Panc1 (cell line): ENCODE measurements around the gene POLDIP3. TPM values are rescaled to one million over a fixed set of nuclear protein-coding genes. Genes with fewer than 3 reads are reported as not detected.

Experiments
- ATAC-seq: fragments of 200-7000 bp; cut with Tn5 transposase; 2 replicates; pipeline ENCODE4 v1.9.1; 2020; ENCODE audit warnings: mild to moderate bottlenecking, moderate library complexity
- BruUV-seq: library from RNA; stranded (reverse); fragments of 400-500 nt; replicated peaks from 2 replicates; lab custom pipeline; 2021; lab: Mats Ljungman, UMichigan
- CTCF ChIA-PET: fragments of 300-600 bp; sonication (Branson Sonifier 250); formaldehyde crosslinking; loops from one replicate; lab custom pipeline; 2022; ENCODE audit warnings: antibody characterized with exemption; lab: Charles Lee
- POLR2A ChIA-PET: fragments of 300-600 bp; sonication (Branson Sonifier 250); formaldehyde crosslinking; loops from one replicate; lab custom pipeline; 2022; ENCODE audit warnings: antibody characterized with exemption; lab: Charles Lee
- DNase-seq: peaks from one replicate; pipeline ENCODE4 v3.0.0-alpha.2; 2010; ENCODE audit warnings: low read depth, low spot score
- H3K27ac ChIP-seq: 2 replicates; pipeline ENCODE4 v1.5.1; 2011; ENCODE audit warnings: mild to moderate bottlenecking, low read length, inconsistent platforms
- H3K27me3 ChIP-seq: fragments of 200-500 bp; sonication (Bioruptor generic); 2 replicates; pipeline ENCODE4 v1.6.0; 2014; ENCODE audit warnings: low read length, inconsistent platforms; ENCODE audit not compliant: control insufficient read depth, insufficient read depth
- H3K36me3 ChIP-seq: fragments of 200-500 bp; sonication (Bioruptor generic); 2 replicates; pipeline ENCODE4 v1.5.1; 2014; ENCODE audit warnings: inconsistent platforms, mild to moderate bottlenecking, low read length, moderate library complexity; ENCODE audit not compliant: control insufficient read depth, insufficient read depth
- H3K4me1 ChIP-seq: 2 replicates; pipeline ENCODE4 v1.5.1; 2011; ENCODE audit warnings: inconsistent platforms, mild to moderate bottlenecking, low read length, moderate library complexity; ENCODE audit not compliant: control insufficient read depth, insufficient read depth
- H3K4me3 ChIP-seq, 2 experiments: 2 replicates each; pipeline ENCODE4 v1.5.1; 2011 to 2012; ENCODE audit warnings: low read depth in 2 of 2, low read length in 2 of 2, mild to moderate bottlenecking in 2 of 2, inconsistent platforms in 1 of 2, moderate library complexity in 1 of 2
- H3K9me3 ChIP-seq: fragments of 200-500 bp; sonication (Bioruptor generic); 2 replicates; pipeline ENCODE4 v1.5.1; 2014; ENCODE audit warnings: low read depth, mild to moderate bottlenecking, inconsistent platforms, low read length, moderate library complexity; ENCODE audit not compliant: control insufficient read depth, insufficient read depth
- POLR2AphosphoS5 ChIP-seq: IDR thresholded peaks from 2 replicates; pipeline ENCODE4 v1.6.1; 2012; ENCODE audit warnings: mild to moderate bottlenecking, low read depth, low read length, moderate library complexity
- REST ChIP-seq, 2 experiments: IDR thresholded peaks; 2 replicates each; pipeline ENCODE4 v1.6.1; 2011 to 2012; ENCODE audit warnings: low read depth in 2 of 2, control low read depth in 1 of 2, low read length in 1 of 2, mild to moderate bottlenecking in 1 of 2, moderate library complexity in 1 of 2; ENCODE audit not compliant: insufficient read depth in 1 of 2
- SIN3A ChIP-seq: IDR thresholded peaks from 2 replicates; pipeline ENCODE4 v1.6.1; 2012; ENCODE audit warnings: low read depth, mild to moderate bottlenecking, low read length, moderate library complexity, borderline replicate concordance; ENCODE audit not compliant: insufficient read depth
- TCF7L2 ChIP-seq: IDR thresholded peaks from 2 replicates; pipeline ENCODE4 v1.6.1; 2011; ENCODE audit warnings: mild to moderate bottlenecking, low read depth, low read length, inconsistent platforms
- in situ Hi-C: cut with HindIII; loops from 2 replicates; pipeline ENCODE4 v1.10.0; 2016; ENCODE audit warnings: low sequenced_read_pairs, low pct_unique_long_range_greater_than_20kb
- intact Hi-C: fragments of 100-400 bp; cut with micrococcal nuclease; formaldehyde crosslinking; loops from one replicate; pipeline ENCODE4 v1.10.0; 2022; ENCODE audit not compliant: unreplicated experiment
- total RNA-seq: library from RNA; stranded (reverse); gene quantifications from one replicate; pipeline ENCODE4 v1.2.1, GENCODE V29; 2021; ENCODE audit not compliant: unreplicated experiment
- TF ChIP-seq, protein P1 (sequence below): fragments of 450-650 bp; IDR thresholded peaks from 2 replicates; pipeline ENCODE4 v1.5.1; 2017; ENCODE audit warnings: mild to moderate bottlenecking

Gene POLDIP3
- total RNA-seq, 1 experiment from 2014 or later, result 46.6 TPM

- peak overlapping the region; percentile 85 to 88 for H3K4me3 ChIP-seq
- TSS peak; percentile 100 for BruUV-seq
- peak overlapping the region; percentile 99 for H3K27ac ChIP-seq
- POLR2A ChIA-PET, result interaction anchor here (0.6 to 0.7 kb wide), 6 partner anchors 15 to 1326 kb away, joined by 3 to 7 read pairs (median 4); no protein-coding TSS in a partner anchor
- in situ Hi-C loops, result no loop called here
- H3K27me3 ChIP-seq, result no peaks in the 10 kb centered on the region
- peak; percentile 96 for DNase-seq
- no peaks in the 10 kb centered on the region for H3K9me3 ChIP-seq
- intact Hi-C loops, result no loop called here
- H3K4me1 ChIP-seq, result peaks cover 28% of the 10 kb centered on the region
- H3K36me3 ChIP-seq, result no peaks in the 10 kb centered on the region; the same call in 1 of the 2 replicates
- peak; percentile 89 for ATAC-seq
- TF ChIP-seq, protein P1, sequence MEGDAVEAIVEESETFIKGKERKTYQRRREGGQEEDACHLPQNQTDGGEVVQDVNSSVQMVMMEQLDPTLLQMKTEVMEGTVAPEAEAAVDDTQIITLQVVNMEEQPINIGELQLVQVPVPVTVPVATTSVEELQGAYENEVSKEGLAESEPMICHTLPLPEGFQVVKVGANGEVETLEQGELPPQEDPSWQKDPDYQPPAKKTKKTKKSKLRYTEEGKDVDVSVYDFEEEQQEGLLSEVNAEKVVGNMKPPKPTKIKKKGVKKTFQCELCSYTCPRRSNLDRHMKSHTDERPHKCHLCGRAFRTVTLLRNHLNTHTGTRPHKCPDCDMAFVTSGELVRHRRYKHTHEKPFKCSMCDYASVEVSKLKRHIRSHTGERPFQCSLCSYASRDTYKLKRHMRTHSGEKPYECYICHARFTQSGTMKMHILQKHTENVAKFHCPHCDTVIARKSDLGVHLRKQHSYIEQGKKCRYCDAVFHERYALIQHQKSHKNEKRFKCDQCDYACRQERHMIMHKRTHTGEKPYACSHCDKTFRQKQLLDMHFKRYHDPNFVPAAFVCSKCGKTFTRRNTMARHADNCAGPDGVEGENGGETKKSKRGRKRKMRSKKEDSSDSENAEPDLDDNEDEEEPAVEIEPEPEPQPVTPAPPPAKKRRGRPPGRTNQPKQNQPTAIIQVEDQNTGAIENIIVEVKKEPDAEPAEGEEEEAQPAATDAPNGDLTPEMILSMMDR, result no peak
- TF ChIP-seq POLR2AphosphoS5 (peak; percentile 100), TCF7L2 (no peak; the same call in 1 of the 2 replicates), SIN3A (peak; percentile 100), REST (IDR thresholded peaks at IDR 0.05; ENCODE audit: insufficient read depth in 1 of 2, low read depth in 2 of 2, low read length in 1 of 2) (0 out of 4 replicates have a peak, but pooled peaks of 1 of the 2 experiments have one; percentile 18)
- CTCF ChIA-PET, result interaction anchor here (0.6 kb wide), 1 partner anchor 166 kb away, joined by 3 read pairs; no protein-coding TSS in a partner anchor
Observed at GRCh38 chr22:42615092-42615859, 593 bp upstream of the POLDIP3 start.

- no peaks in the 10 kb centered on the region for H3K9me3 ChIP-seq
- intact Hi-C loops, result no loop called here
- H3K27me3 ChIP-seq, result no peaks in the 10 kb centered on the region
- TF ChIP-seq TCF7L2 (no peak), REST (IDR thresholded peaks at IDR 0.05; ENCODE audit: insufficient read depth in 1 of 2, low read depth in 2 of 2, low read length in 1 of 2) (no peak), POLR2AphosphoS5 (no peak), SIN3A (no peak)
- TF ChIP-seq, protein P1, result no peak
- no peak for DNase-seq
- H3K4me1 ChIP-seq, result peaks cover 40% of the 10 kb centered on the region
- ChIA-PET POLR2A (no interaction called here), CTCF (interaction anchor here (0.5 kb wide), 1 partner anchor 16 kb away, joined by 4 read pairs; no protein-coding TSS in a partner anchor)
- H3K27ac ChIP-seq, result peak overlapping the region; percentile 99
- H3K4me3 ChIP-seq, result peak overlapping the region; percentile 85 to 88
- no peaks in the 10 kb centered on the region; the same call in 1 of the 2 replicates for H3K36me3 ChIP-seq
- no peak for ATAC-seq
- in situ Hi-C loops, result no loop called here
- BruUV-seq, result TSS peak; percentile 68
Observed at GRCh38 chr22:42613872-42614301, 796 bp downstream of the POLDIP3 start.
